ENCODE data around the gene GABRR3. TPM values are rescaled to one million over a fixed set of nuclear protein-coding genes. Genes with fewer than 3 reads are reported as not detected.

GABRR3 gene
- total RNA-seq, 4 donors from 2014 or later = not detected

- DNase-seq (ENCODE audit: low spot score) = no peak
- no peak for ATAC-seq (ENCODE audit: low FRiP score)
Measured at GRCh38 chr3:97938444-97938843, 96.7 kb downstream of the GABRR3 start.

GRCh38 chr3:97937205-97937604 lies 97.9 kb downstream of the GABRR3 start:
- TF ChIP-seq CTCF (IDR thresholded peaks at IDR 0.05) = no peak
- DNase-seq (ENCODE audit: low spot score) = no peak

More at GRCh38 chr3:97938444-97938843, 96.7 kb downstream of the GABRR3 start:
- no peak for TF ChIP-seq CTCF (IDR thresholded peaks at IDR 0.05)

GRCh38 chr3:97935842-97936241 lies 99.3 kb downstream of the GABRR3 start:
- DNase-seq (ENCODE audit: low spot score) = no peak
- TF ChIP-seq CTCF (IDR thresholded peaks at IDR 0.05) = no peak
- no peak for ATAC-seq (ENCODE audit: low FRiP score)

More at GRCh38 chr3:97937205-97937604, 97.9 kb downstream of the GABRR3 start:
- no peak for ATAC-seq (ENCODE audit: low FRiP score)

Other genes with a start within 250 kb of the GABRR3 start
- gene CRYBG3, start 213.3 kb downstream of the GABRR3 start, total RNA-seq = 10 to 100 TPM; 43.1 to 62.6 (median 46.1) TPM
- 10 to 100 TPM; 27.2 to 42.4 (median 33.2) TPM for gene RIOX2, start 62.9 kb downstream of the GABRR3 start, total RNA-seq
- not detected for gene OR5AC2, start 51.9 kb upstream of the GABRR3 start, total RNA-seq
- gene OR5H1, start 95.4 kb upstream of the GABRR3 start, total RNA-seq = not detected
- not detected for gene OR5H14, start 112.2 kb upstream of the GABRR3 start, total RNA-seq
- not detected for gene OR5H15, start 131.4 kb upstream of the GABRR3 start, total RNA-seq
- gene OR5H6, start 228.9 kb upstream of the GABRR3 start, total RNA-seq = not detected
- gene OR5H2, start 247.2 kb upstream of the GABRR3 start, total RNA-seq = not detected

Data from omental fat pad (tissue), 4 donors.